H1 (cell line): ENCODE data around the gene WDR74. TPM values are rescaled to one million over a fixed set of nuclear protein-coding genes. Genes with fewer than 3 reads are reported as not detected.
"Not testable (repeated sequence)": the region's sequence is repeated elsewhere in the genome, so short reads cannot be mapped to it uniquely, and the experiment has no call there.

Source experiments
- CTCF ChIA-PET: fragments of 300-600 bp; sonication (Branson Sonifier 250); formaldehyde crosslinking; loops from one replicate; lab custom pipeline; 2021; ENCODE audit not compliant: partially characterized antibody; lab: Charles Lee
- POLR2A ChIA-PET: fragments of 300-600 bp; sonication (Branson Sonifier 250); formaldehyde crosslinking; loops from one replicate; lab custom pipeline; 2021; ENCODE audit warnings: inconsistent platforms; ENCODE audit not compliant: partially characterized antibody; lab: Charles Lee
- DNase-seq, 2 experiments: peaks; one replicate each; pipeline versions ENCODE4 v3.0.0 to v3.0.0-alpha.2; 2010 to 2022; ENCODE audit warnings: low spot score in 2 of 2, low read depth in 1 of 2, mixed read lengths in 1 of 2
- FAIRE-seq: peaks from 2 replicates; lab custom pipeline; 2011; peaks lifted over from hg19 to GRCh38; lab: Jason Lieb, UNC
- H2AFZ ChIP-seq: 2 replicates; pipeline ENCODE4 v1.8.1; 2012; ENCODE audit warnings: low read length, inconsistent platforms
- H2AK5ac ChIP-seq: 2 replicates; pipeline ENCODE4 v1.6.1; 2013; ENCODE audit warnings: low read depth, low read length
- H2BK120ac ChIP-seq: replicated peaks from 2 replicates; pipeline ENCODE3; 2013; ENCODE audit warnings: low read depth, low read length, inconsistent platforms
- H2BK12ac ChIP-seq: 2 replicates; pipeline ENCODE4 v1.6.1; 2013; ENCODE audit warnings: low read depth, low read length
- H2BK15ac ChIP-seq: 2 replicates; pipeline ENCODE4 v1.6.1; 2013; ENCODE audit warnings: low read length
- H2BK20ac ChIP-seq: 2 replicates; pipeline ENCODE4 v1.6.1; 2013; ENCODE audit warnings: low read length
- H2BK5ac ChIP-seq: 2 replicates; pipeline ENCODE4 v1.6.1; 2013; ENCODE audit warnings: low read depth, low read length
- H3K14ac ChIP-seq: 2 replicates; pipeline ENCODE4 v1.6.1; 2013; ENCODE audit warnings: inconsistent platforms; ENCODE audit not compliant: insufficient read length
- H3K18ac ChIP-seq: 2 replicates; pipeline ENCODE4 v1.6.1; 2013; ENCODE audit warnings: low read length; ENCODE audit errors: extremely low read depth
- H3K23ac ChIP-seq: 2 replicates; pipeline ENCODE4 v1.6.1; 2013; ENCODE audit warnings: inconsistent platforms; ENCODE audit not compliant: insufficient read length
- H3K23me2 ChIP-seq: 2 replicates; pipeline ENCODE4 v1.6.1; 2013; ENCODE audit warnings: low read depth, low read length
- H3K27ac ChIP-seq: 2 replicates; pipeline ENCODE4 v1.6.1; 2011; ENCODE audit warnings: low read depth, low read length, inconsistent platforms
- H3K27me3 ChIP-seq, 4 experiments: replicated peaks in 1 of 4; 1 replicate in 1 of 4; 2 replicates in 3 of 4; pipeline versions ENCODE4 v1.6.1 to v1.8.1; 2011 to 2013; ENCODE audit warnings: low read length in 3 of 4, mild to moderate bottlenecking in 3 of 4, inconsistent platforms in 2 of 4, mixed read lengths in 2 of 4, moderate library complexity in 1 of 4; ENCODE audit not compliant: control insufficient read depth in 3 of 4, insufficient read depth in 3 of 4; ENCODE audit errors: extremely low read depth in 1 of 4
- H3K36me3 ChIP-seq, 4 experiments: 2 replicates each; pipeline versions ENCODE4 v1.6.1 to v1.8.1; 2011 to 2013; ENCODE audit warnings: mild to moderate bottlenecking in 4 of 4, low read length in 3 of 4, moderate library complexity in 2 of 4, control low read depth in 1 of 4, inconsistent platforms in 1 of 4; ENCODE audit not compliant: insufficient read depth in 4 of 4, control insufficient read depth in 2 of 4
- H3K4ac ChIP-seq: replicated peaks from 2 replicates; pipeline ENCODE3; 2013; ENCODE audit warnings: low read length, low read depth, mixed read lengths, inconsistent platforms; ENCODE audit not compliant: insufficient read length
- H3K4me1 ChIP-seq, 4 experiments: replicated peaks in 1 of 4; 1 replicate in 1 of 4; 2 replicates in 3 of 4; pipeline versions ENCODE4 v1.6.1 to v1.8.1; 2011 to 2013; ENCODE audit warnings: low read length in 3 of 4, inconsistent platforms in 2 of 4, mixed read lengths in 1 of 4; ENCODE audit not compliant: insufficient read depth in 4 of 4, control insufficient read depth in 3 of 4
- H3K4me2 ChIP-seq, 2 experiments: 2 replicates each; pipeline versions ENCODE4 v1.6.1 to v1.8.1; 2011 to 2013; ENCODE audit warnings: low read depth in 2 of 2, low read length in 2 of 2, control low read depth in 1 of 2, inconsistent platforms in 1 of 2, mild to moderate bottlenecking in 1 of 2; ENCODE audit not compliant: insufficient read depth in 1 of 2
- H3K4me3 ChIP-seq, 4 experiments: fragments of 200-600, 300-600 bp in 1 of 4; sonication (generic), shearing (Covaris generic), sonication (Bioruptor Twin) in 1 of 4; 2 replicates each; pipeline versions ENCODE4 v1.5.1 to v1.8.1; 2011 to 2016; ENCODE audit warnings: low read length in 4 of 4, low read depth in 3 of 4, control low read depth in 2 of 4, inconsistent platforms in 2 of 4, mild to moderate bottlenecking in 2 of 4, mixed read lengths in 1 of 4, moderate library complexity in 1 of 4; ENCODE audit not compliant: insufficient read depth in 2 of 4; ENCODE audit errors: extremely low read depth in 1 of 4
- H3K56ac ChIP-seq: replicated peaks from 2 replicates; pipeline ENCODE3; 2013; ENCODE audit warnings: low read depth, mild to moderate bottlenecking, mixed read lengths, low read length, inconsistent platforms; ENCODE audit not compliant: insufficient read length
- H3K79me1 ChIP-seq: 2 replicates; pipeline ENCODE4 v1.6.1; 2013; ENCODE audit warnings: low read depth, low read length, control low read depth
- H3K79me2 ChIP-seq, 2 experiments: 2 replicates each; pipeline versions ENCODE4 v1.6.1 to v1.8.1; 2012 to 2013; ENCODE audit warnings: low read length in 2 of 2, mild to moderate bottlenecking in 2 of 2, inconsistent platforms in 1 of 2; ENCODE audit not compliant: insufficient read depth in 2 of 2, control insufficient read depth in 1 of 2
- H3K9ac ChIP-seq, 4 experiments: replicated peaks in 1 of 4; 1 replicate in 1 of 4; 2 replicates in 3 of 4; pipeline versions ENCODE4 v1.6.1 to v1.8.1; 2011 to 2013; ENCODE audit warnings: low read depth in 3 of 4, low read length in 3 of 4, control low read depth in 2 of 4, mild to moderate bottlenecking in 2 of 4, moderate library complexity in 2 of 4, inconsistent platforms in 1 of 4; ENCODE audit errors: extremely low read depth in 1 of 4
- H3K9me3 ChIP-seq, 2 experiments: 2 replicates each; pipeline versions ENCODE4 v1.6.1 to v1.8.1; 2012 to 2013; ENCODE audit warnings: mild to moderate bottlenecking in 2 of 2, moderate library complexity in 2 of 2, control low read depth in 1 of 2, inconsistent platforms in 1 of 2, low read depth in 1 of 2, low read length in 1 of 2, mixed read lengths in 1 of 2; ENCODE audit not compliant: insufficient read depth in 2 of 2
- H4K20me1 ChIP-seq, 2 experiments: replicated peaks in 1 of 2; 2 replicates each; pipeline versions ENCODE3 to v1.8.1; 2011 to 2013; ENCODE audit warnings: inconsistent platforms in 2 of 2, low read length in 2 of 2, mild to moderate bottlenecking in 1 of 2; ENCODE audit not compliant: insufficient read depth in 2 of 2, control insufficient read depth in 1 of 2
- H4K5ac ChIP-seq: 2 replicates; pipeline ENCODE4 v1.6.1; 2013; ENCODE audit warnings: low read length, low read depth, mixed read lengths, inconsistent platforms; ENCODE audit not compliant: insufficient read length
- H4K8ac ChIP-seq: 2 replicates; pipeline ENCODE4 v1.8.0; 2013; ENCODE audit warnings: mild to moderate bottlenecking, moderate library complexity, low read length, inconsistent platforms; ENCODE audit not compliant: insufficient read depth; ENCODE audit errors: extremely low read depth
- H4K91ac ChIP-seq: replicated peaks from 2 replicates; pipeline ENCODE3; 2013; ENCODE audit warnings: low read length, mixed read lengths, inconsistent platforms; ENCODE audit not compliant: insufficient read length
- POLR2A ChIP-seq, 2 experiments: IDR thresholded peaks; 1 replicate in 1 of 2; 2 replicates in 1 of 2; pipeline ENCODE4 v1.6.1; 2011; ENCODE audit warnings: low read depth in 2 of 2, low read length in 2 of 2, mild to moderate bottlenecking in 2 of 2; ENCODE audit errors: control extremely low read depth in 1 of 2
- WGBS, 2 experiments: shearing (Covaris generic) in 1 of 2; methylation state at CpG; one replicate each; pipeline versions ENCODE4 v1.1.6 to v1.1.7; 2013 to 2015; ENCODE audit warnings: low lambda C conversion rate in 2 of 2, mixed read lengths in 2 of 2, inconsistent platforms in 1 of 2, low coverage in 1 of 2, missing lambda C conversion rate in 1 of 2; ENCODE audit not compliant: insufficient replicate concordance in 2 of 2, insufficient coverage in 1 of 2, insufficient read length in 1 of 2; ENCODE audit errors: extremely low coverage in 1 of 2, missing lambda C conversion rate in 1 of 2; 5-methylcytosine and 5-hydroxymethylcytosine counted together
- polyA plus RNA-seq, 7 experiments: library from polyadenylated mRNA; depleted of rRNA in 3 of 7; stranded (reverse) in 5 of 7; unstranded in 2 of 7; fragments of >200 nt in 5 of 7; fragments of 200-250 nt in 2 of 7; gene quantifications; 1 replicate in 5 of 7; 2 replicates in 1 of 7; 4 replicates in 1 of 7; pipeline versions ENCODE4 v1.2.1 to v1.2.3, GENCODE V29; 2011 to 2013; ENCODE audit warnings: missing spikeins in 2 of 7, mixed read lengths in 2 of 7
- total RNA-seq: library from RNA; stranded (reverse); fragmentation: NEBNext Ultra II Directional; extraction: Animal tissue kit (Norgen Biotek cat#: 25700); gene quantifications from 2 replicates; pipeline ENCODE4 v1.2.1, GENCODE V29; 2021

Gene WDR74
- total and polyA plus RNA-seq, 2 of the 8 experiments (the other 6 are each of a cell fraction or from before 2014, with no cell fraction given): 93.6 to 97.0 TPM

DNA sequence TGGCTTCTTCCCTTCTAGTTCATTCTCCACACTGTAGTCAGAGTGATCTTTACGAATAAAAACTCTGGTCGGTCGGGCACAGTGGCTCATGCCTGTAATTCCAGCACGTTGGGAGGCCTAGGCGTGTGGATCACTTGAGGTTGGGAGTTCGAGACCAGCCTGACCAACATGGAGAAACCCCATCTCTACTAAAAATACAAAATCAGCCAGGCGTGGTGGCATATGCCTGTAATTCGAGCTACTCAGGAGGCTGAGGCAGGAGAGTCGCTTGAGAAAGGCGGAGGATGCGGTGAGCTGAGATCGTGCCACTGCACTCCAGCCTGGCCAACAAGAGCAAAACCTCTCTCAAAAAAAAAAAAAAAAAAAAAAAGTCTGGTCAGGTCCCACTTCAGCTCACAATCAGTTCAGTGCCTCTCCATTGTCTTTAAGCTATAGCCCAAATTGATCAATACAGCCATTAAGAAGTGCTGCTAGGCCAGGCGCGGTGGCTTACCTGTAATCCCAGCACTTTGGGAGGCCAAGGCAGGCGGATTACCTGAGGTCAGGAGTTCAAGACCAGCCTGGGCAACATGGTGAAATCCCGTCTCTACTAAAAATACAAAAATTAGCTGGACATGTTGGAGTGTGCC, 22.3 kb upstream of the WDR74 start:
- Histone ChIP-seq H2BK5ac (peak overlapping the region; percentile 66), H3K4me3 (peak overlapping the region in 1 of 4 experiments; percentile 4; a peak in 1 of 8 replicates), H3K36me3 (peaks cover under 1 to 47% (median 8%) of the 10 kb centered on the region in 4 experiments; a peak in 7 of 8 replicates), H2AK5ac (peak overlapping the region; percentile 65; the same call in 1 of the 2 replicates), H3K4me2 (peak overlapping the region; percentile 16 to 48; a peak in 2 of 4 replicates), H4K20me1 (peaks cover 19 to 26% of the 10 kb centered on the region in 2 experiments), H3K79me2 (peaks cover 56 to 99% of the 10 kb centered on the region in 2 experiments), H3K4me1 (peaks cover 0 to 10% (median 6%) of the 10 kb centered on the region in 4 experiments; a peak in 4 of 7 replicates)
- H3K79me1 ChIP-seq, H4K91ac ChIP-seq, H4K5ac ChIP-seq, H4K8ac ChIP-seq, H2BK15ac ChIP-seq, DNase-seq, H3K4ac ChIP-seq, H2BK120ac ChIP-seq, H3K23me2 ChIP-seq, H3K14ac ChIP-seq, H3K9ac ChIP-seq, H2BK12ac ChIP-seq, H3K27me3 ChIP-seq, H2AFZ ChIP-seq, H3K56ac ChIP-seq, H3K9me3 ChIP-seq, H3K23ac ChIP-seq, H2BK20ac ChIP-seq, FAIRE-seq, H3K27ac ChIP-seq, H3K18ac ChIP-seq: not testable (repeated sequence)
- POLR2A ChIA-PET: interaction anchor here (0.8 to 52.7 kb wide), 8 partner anchors 13 to 89 kb away, joined by 3 to 2104 read pairs (median 20); partner anchors contain the start of genes CHRM1, NXF1, SLC3A2 and STX5
- 79% methylated on average over 15 of the region's 16 CpGs; no CpG with 5 or more reads in 1 of the 2 experiments for WGBS, 2 experiments
- 0 out of 3 replicates have a peak, but pooled peaks of 1 of the 2 experiments have one; percentile 6 for TF ChIP-seq POLR2A (IDR thresholded peaks at IDR 0.05; ENCODE audit: control extremely low read depth in 1 of 2, low read depth in 2 of 2, low read length in 2 of 2)
- CTCF ChIA-PET: interaction anchor here (0.6 to 2.2 kb wide), 17 partner anchors 12 to 1510 kb away, joined by 3 to 8 read pairs (median 3); partner anchors contain the start of genes NXF1, TMEM179B and ZBTB3
